NOMO-1 treated with DMSO at 0.1 percent for 48 hours (cell line): Measurements from ENCODE around the gene IGF1R.

Source experiments
- DNase-seq: peaks from one replicate; lab custom pipeline; 2025; ENCODE audit not compliant: unreplicated experiment; lab: John Stamatoyannopoulos, UW

The IGF1R gene

GRCh38 chr15:98724048-98724447 lies 75.7 kb downstream of the IGF1R start:
- no peak for DNase-seq

GRCh38 chr15:98724494-98724893 lies 76.2 kb downstream of the IGF1R start:
- no peak for DNase-seq

GRCh38 chr15:98725874-98726273 lies 77.5 kb downstream of the IGF1R start:
- no peak for DNase-seq

- no peak for DNase-seq
These were observed 79.0 kb downstream of the IGF1R start for GRCh38 chr15:98727115-98728040.

- no peak for DNase-seq
These were observed 79.9 kb downstream of the IGF1R start for GRCh38 chr15:98728082-98728810.

- no peak for DNase-seq
These were observed 80.4 kb downstream of the IGF1R start for GRCh38 chr15:98728811-98729160.

GRCh38 chr15:98729446-98730042 lies 81.2 kb downstream of the IGF1R start:
- DNase-seq, result no peak

GRCh38 chr15:98730860-98731711 lies 82.7 kb downstream of the IGF1R start:
- no peak for DNase-seq

- DNase-seq, result no peak
These were observed 83.5 kb downstream of the IGF1R start for GRCh38 chr15:98731712-98732450.

- DNase-seq, result no peak
These were observed 84.8 kb downstream of the IGF1R start for GRCh38 chr15:98733098-98733497.

GRCh38 chr15:98734466-98735199 lies 86.3 kb downstream of the IGF1R start:
- DNase-seq, result peak; percentile 75

- no peak for DNase-seq
These were observed 87.0 kb downstream of the IGF1R start for GRCh38 chr15:98735304-98735703.

GRCh38 chr15:98735895-98736617 lies 87.7 kb downstream of the IGF1R start:
- DNase-seq, result no peak

- no peak for DNase-seq
These were observed 88.8 kb downstream of the IGF1R start for GRCh38 chr15:98737159-98737558.

GRCh38 chr15:98737721-98738120 lies 89.4 kb downstream of the IGF1R start:
- DNase-seq, result no peak

- no peak for DNase-seq
These were observed 90.5 kb downstream of the IGF1R start for GRCh38 chr15:98738689-98739401.

- no peak for DNase-seq
These were observed 92.0 kb downstream of the IGF1R start for GRCh38 chr15:98740295-98740694.

- no peak for DNase-seq
These were observed 92.6 kb downstream of the IGF1R start for GRCh38 chr15:98740963-98741362.
